Adipocyte (in vitro differentiated cells): ENCODE results near the gene ARHGAP26.

Experiments used
- DNase-seq: peaks from one replicate; pipeline ENCODE4 v3.0.0-alpha.2; 2015; ENCODE audit warnings: low read depth
- H3K27me3 ChIP-seq: replicated peaks from 2 replicates; pipeline ENCODE4 v1.7.0; 2013; ENCODE audit warnings: mild to moderate bottlenecking, low read length, moderate library complexity; ENCODE audit not compliant: control insufficient read depth, insufficient read depth
- H3K36me3 ChIP-seq: 2 replicates; pipeline ENCODE4 v1.7.0; 2013; ENCODE audit warnings: low read length, mild to moderate bottlenecking, moderate library complexity; ENCODE audit not compliant: control insufficient read depth, insufficient read depth, severe bottlenecking
- H3K4me1 ChIP-seq: 2 replicates; pipeline ENCODE4 v1.7.0; 2013; ENCODE audit warnings: mild to moderate bottlenecking, low read length, moderate library complexity; ENCODE audit not compliant: control insufficient read depth, insufficient read depth
- H3K4me3 ChIP-seq: 2 replicates; pipeline ENCODE4 v1.7.0; 2013; ENCODE audit warnings: mild to moderate bottlenecking, low read length, moderate library complexity
- H3K9ac ChIP-seq: 2 replicates; pipeline ENCODE4 v1.7.0; 2013; ENCODE audit warnings: mild to moderate bottlenecking, low read length, moderate library complexity
- H3K9me3 ChIP-seq: 2 replicates; pipeline ENCODE4 v1.7.0; 2013; ENCODE audit warnings: mild to moderate bottlenecking, low read length, moderate library complexity; ENCODE audit not compliant: control insufficient read depth

Gene ARHGAP26

DNA sequence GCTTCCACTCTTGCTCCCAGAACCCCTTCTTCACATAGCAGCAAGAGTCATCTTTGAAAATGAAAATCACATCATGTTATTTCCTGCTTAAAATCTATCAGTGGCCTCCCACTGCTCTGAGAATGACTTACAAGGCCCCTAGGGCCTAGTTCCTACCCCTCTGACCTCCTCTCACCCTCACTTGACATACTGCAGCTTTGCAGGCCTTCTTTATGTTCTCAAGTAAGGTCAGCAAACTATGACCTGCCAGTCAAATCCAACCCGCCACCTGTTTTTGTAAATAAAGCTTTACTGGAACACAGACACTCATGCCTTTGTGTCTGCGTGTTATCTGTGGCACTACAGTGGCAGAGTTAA lies 447.6 kb downstream of the ARHGAP26 start:
- DNase-seq: no peak
- peaks cover 14% of the 10 kb centered on the region for H3K4me1 ChIP-seq
- no peaks in the 10 kb centered on the region for H3K27me3 ChIP-seq
- H3K4me3 ChIP-seq: no peak overlapping the region
- H3K9ac ChIP-seq: no peak overlapping the region
- no peaks in the 10 kb centered on the region for H3K9me3 ChIP-seq
- H3K36me3 ChIP-seq: peaks cover 4% of the 10 kb centered on the region

DNA sequence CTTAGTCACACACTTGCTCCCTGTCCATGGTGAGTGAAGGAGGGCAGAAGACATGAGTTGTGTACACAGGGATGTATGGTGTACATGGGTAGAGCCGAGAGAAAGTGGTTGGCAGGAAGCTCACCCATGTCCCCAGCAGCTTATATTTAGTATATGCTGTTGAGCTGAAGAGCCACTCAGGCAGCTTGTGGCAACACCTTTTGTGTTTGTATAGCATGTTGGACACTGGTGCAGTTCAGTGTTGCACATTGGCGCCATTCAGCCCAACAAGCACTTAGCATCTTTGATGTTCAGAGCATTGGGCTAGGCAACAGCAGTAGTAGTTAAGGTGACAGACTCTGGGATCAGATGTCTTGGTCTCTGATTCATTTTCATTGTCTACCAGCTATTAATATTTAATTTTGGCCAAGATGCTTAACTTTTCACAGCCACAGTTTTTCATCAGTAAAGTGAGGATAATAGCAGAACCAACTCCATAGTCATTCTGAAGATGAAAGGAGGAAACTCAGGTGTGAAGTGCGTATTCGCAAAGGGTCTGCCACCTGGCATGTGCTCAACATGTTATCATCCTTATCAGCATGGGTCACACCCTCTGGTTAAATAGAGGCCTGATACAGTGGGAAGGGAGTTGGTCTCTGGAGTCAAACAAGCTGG lies 448.5 kb downstream of the ARHGAP26 start:
- Histone ChIP-seq H3K36me3 (peaks cover 4% of the 10 kb centered on the region), H3K4me3 (no peak overlapping the region), H3K27me3 (no peaks in the 10 kb centered on the region), H3K4me1 (peaks cover 10% of the 10 kb centered on the region), H3K9me3 (no peaks in the 10 kb centered on the region), H3K9ac (no peak overlapping the region)
- no peak for DNase-seq

GRCh38 chr5:143219696-143220095 lies 449.5 kb downstream of the ARHGAP26 start:
- no peak overlapping the region for H3K9ac ChIP-seq
- H3K27me3 ChIP-seq: no peaks in the 10 kb centered on the region
- no peak overlapping the region for H3K4me3 ChIP-seq
- DNase-seq: no peak
- H3K9me3 ChIP-seq: no peaks in the 10 kb centered on the region
- peaks cover 4% of the 10 kb centered on the region for H3K36me3 ChIP-seq
- peaks cover 10% of the 10 kb centered on the region for H3K4me1 ChIP-seq

DNA sequence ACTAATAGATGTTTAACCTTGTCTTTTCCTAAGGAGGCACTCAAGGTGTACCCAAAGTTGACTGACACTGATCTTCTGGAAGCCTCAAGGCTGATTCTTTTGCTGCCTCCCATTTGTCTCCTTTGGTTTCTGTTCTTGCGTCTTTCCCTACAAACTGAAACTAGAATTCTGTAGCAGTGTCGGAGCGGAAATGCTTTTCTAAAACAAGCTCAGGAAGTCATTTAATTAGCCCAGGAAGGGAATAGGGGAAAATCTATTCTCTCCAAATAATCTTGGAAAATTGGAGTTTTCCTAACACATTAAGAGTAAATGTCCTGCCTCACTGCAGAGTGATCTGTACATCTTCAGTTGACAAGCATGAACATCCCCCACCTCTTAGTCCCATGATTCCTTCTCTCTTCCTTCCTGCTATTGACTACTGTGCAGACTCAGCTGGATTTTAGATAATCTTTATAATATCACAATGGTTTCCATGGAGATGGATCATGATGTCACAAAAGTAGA lies 450.6 kb downstream of the ARHGAP26 start:
- H3K36me3 ChIP-seq: peaks cover 4% of the 10 kb centered on the region
- no peaks in the 10 kb centered on the region for H3K9me3 ChIP-seq
- H3K27me3 ChIP-seq: no peaks in the 10 kb centered on the region
- no peak overlapping the region for H3K9ac ChIP-seq
- DNase-seq: no peak
- H3K4me1 ChIP-seq: peaks cover 10% of the 10 kb centered on the region
- H3K4me3 ChIP-seq: no peak overlapping the region

GRCh38 chr5:143222287-143223231 lies 452.4 kb downstream of the ARHGAP26 start:
- no peaks in the 10 kb centered on the region for H3K27me3 ChIP-seq
- no peak overlapping the region for H3K9ac ChIP-seq
- no peak for DNase-seq
- H3K4me3 ChIP-seq: no peak overlapping the region
- H3K4me1 ChIP-seq: no peaks in the 10 kb centered on the region
- peaks cover 4% of the 10 kb centered on the region for H3K36me3 ChIP-seq
- H3K9me3 ChIP-seq: no peaks in the 10 kb centered on the region

DNA sequence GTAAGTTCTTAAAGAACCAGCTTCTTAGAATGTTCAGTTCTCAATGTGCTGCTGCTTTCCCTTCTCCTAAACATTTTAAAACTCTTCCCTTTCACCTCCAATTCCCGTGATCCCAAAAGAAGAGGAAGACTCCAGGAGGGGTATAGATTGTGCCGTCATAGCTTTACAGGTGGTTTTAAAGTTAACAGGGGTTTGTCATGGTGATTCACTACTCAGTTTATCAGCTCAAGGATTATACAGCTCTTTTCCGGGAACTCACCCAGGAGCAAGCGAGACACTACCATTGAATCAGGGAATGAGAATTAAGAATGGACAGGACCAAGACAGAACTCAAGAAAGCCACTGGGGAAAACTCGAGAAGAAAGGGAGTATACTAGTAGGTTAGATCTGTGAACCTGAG lies 454.5 kb downstream of the ARHGAP26 start:
- no peaks in the 10 kb centered on the region for H3K27me3 ChIP-seq
- no peak overlapping the region for H3K4me3 ChIP-seq
- peaks cover 4% of the 10 kb centered on the region for H3K36me3 ChIP-seq
- H3K9ac ChIP-seq: no peak overlapping the region
- H3K9me3 ChIP-seq: no peaks in the 10 kb centered on the region
- H3K4me1 ChIP-seq: peaks cover 5% of the 10 kb centered on the region
- no peak for DNase-seq

- Histone ChIP-seq H3K36me3 (peaks cover 4% of the 10 kb centered on the region), H3K27me3 (no peaks in the 10 kb centered on the region), H3K4me1 (peaks cover 13% of the 10 kb centered on the region), H3K9ac (no peak overlapping the region), H3K9me3 (no peaks in the 10 kb centered on the region), H3K4me3 (no peak overlapping the region)
- no peak for DNase-seq
Measured at GRCh38 chr5:143225511-143225910, 455.3 kb downstream of the ARHGAP26 start.

DNA sequence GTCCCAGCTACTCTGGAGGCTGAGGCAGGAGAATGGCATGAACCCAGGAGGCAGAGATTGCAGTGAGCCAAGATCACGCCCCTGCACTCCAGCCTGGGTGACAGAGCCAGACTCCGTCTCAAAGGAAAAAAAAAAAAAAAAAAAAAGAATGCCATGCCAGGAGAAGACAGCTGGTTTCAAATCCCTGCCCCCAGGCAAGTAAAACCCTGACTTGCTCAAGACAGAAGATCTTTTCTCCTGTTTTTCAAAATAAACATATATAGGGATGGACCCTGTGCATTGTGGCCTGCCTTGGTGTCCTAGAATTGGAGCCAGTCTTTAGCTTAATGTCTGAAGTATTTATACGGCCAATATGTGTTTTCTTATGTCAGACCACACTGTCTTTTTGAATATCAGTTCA lies 456.2 kb downstream of the ARHGAP26 start:
- Histone ChIP-seq H3K4me1 (peaks cover 15% of the 10 kb centered on the region), H3K9ac (no peak overlapping the region), H3K36me3 (peaks cover 4% of the 10 kb centered on the region), H3K4me3 (no peak overlapping the region), H3K9me3 (no peaks in the 10 kb centered on the region), H3K27me3 (no peaks in the 10 kb centered on the region)
- DNase-seq: no peak

- H3K27me3 ChIP-seq: no peaks in the 10 kb centered on the region
- H3K4me1 ChIP-seq: peaks cover 15% of the 10 kb centered on the region
- peaks cover 4% of the 10 kb centered on the region for H3K36me3 ChIP-seq
- H3K9ac ChIP-seq: no peak overlapping the region
- H3K9me3 ChIP-seq: no peaks in the 10 kb centered on the region
- H3K4me3 ChIP-seq: no peak overlapping the region
- DNase-seq: no peak
Measured at GRCh38 chr5:143226872-143227271, 456.7 kb downstream of the ARHGAP26 start.

DNA sequence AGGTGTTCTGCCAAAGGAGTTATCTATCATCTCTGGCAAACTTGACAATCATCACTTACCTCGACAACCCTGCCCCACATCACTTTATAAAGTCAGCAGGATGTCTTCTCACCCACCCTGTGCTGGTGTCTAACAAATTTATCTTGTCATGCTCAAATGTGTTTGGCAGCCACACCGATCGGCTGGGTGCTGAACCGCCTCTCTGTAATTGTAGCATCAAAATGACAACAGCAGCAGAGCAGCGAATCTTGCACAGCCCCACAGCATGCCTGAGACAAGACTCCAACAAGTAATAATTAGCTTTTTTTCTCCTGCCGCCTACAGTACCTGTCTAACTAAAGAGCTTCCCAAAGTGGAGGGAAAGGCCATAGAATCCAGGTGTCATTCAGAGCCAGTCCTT lies 457.1 kb downstream of the ARHGAP26 start:
- Histone ChIP-seq H3K9me3 (no peaks in the 10 kb centered on the region), H3K36me3 (peaks cover 3% of the 10 kb centered on the region), H3K27me3 (no peaks in the 10 kb centered on the region), H3K9ac (no peak overlapping the region), H3K4me1 (peaks cover 15% of the 10 kb centered on the region), H3K4me3 (no peak overlapping the region)
- DNase-seq: no peak

DNA sequence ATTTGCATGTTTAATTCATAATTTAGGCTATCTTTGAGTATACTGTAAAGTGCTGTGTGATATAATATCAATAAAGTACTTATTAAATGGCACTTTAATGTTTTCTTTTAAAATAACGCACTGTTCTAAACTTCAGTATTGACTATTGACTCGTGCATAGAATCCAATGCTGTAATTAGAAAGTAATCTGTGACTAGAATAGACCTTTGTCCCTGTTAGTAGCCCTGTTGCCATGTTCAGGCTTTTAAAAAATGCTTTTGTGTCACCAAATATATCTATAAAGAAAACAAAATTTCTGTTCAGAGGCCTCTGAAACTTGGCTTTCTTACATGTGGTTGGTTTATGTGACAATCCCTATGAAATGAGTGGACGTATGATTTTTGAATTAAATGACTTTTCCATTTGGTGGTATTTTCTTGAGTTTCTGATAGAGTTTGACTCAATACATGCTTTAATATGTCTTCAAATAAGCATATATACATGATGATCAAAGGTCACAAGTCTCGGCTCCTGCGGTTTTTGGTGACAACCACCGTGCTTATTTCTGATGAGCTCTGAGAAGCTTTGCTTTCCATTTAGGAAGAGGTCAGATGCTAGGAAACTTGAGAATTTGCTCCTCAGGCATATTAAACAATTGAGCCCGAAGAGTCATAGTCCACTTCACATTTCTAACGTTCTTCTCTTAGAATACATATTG lies 458.6 kb downstream of the ARHGAP26 start:
- Histone ChIP-seq H3K9me3 (no peaks in the 10 kb centered on the region), H3K27me3 (no peaks in the 10 kb centered on the region), H3K9ac (no peak overlapping the region), H3K4me1 (peaks cover 15% of the 10 kb centered on the region), H3K4me3 (no peak overlapping the region), H3K36me3 (no peaks in the 10 kb centered on the region)
- DNase-seq: no peak
